Transverse colon (tissue), 3 donors: Measurements from ENCODE around the gene SPG7.

ENCODE experiments used
- EP300 ChIP-seq: sonication (generic); formaldehyde crosslinking; IDR thresholded peaks from one replicate; pipeline ENCODE4 v1.6.1; 2017; ENCODE audit warnings: antibody characterized with exemption, low read depth
- POLR2A ChIP-seq: fragments of 450-650 bp; IDR thresholded peaks from one replicate; pipeline ENCODE4 v1.6.1; 2016; ENCODE audit warnings: antibody characterized with exemption, mild to moderate bottlenecking, moderate library complexity
- TF ChIP-seq, protein P1 (sequence below), 5 experiments: fragments of 200-600 bp in 3 of 5; fragments of 450-650 bp in 2 of 5; sonication (generic) in 3 of 5; IDR thresholded peaks; 1 replicate in 2 of 5; 2 replicates in 3 of 5; pipeline ENCODE4 v1.5.1; 2016 to 2017; ENCODE audit warnings: antibody characterized with exemption in 5 of 5, inconsistent platforms in 3 of 5, mild to moderate bottlenecking in 2 of 5, moderate library complexity in 1 of 5

GRCh38 chr16:89522287-89522686, 14.1 kb downstream of the SPG7 start:
- TF ChIP-seq, protein P1, sequence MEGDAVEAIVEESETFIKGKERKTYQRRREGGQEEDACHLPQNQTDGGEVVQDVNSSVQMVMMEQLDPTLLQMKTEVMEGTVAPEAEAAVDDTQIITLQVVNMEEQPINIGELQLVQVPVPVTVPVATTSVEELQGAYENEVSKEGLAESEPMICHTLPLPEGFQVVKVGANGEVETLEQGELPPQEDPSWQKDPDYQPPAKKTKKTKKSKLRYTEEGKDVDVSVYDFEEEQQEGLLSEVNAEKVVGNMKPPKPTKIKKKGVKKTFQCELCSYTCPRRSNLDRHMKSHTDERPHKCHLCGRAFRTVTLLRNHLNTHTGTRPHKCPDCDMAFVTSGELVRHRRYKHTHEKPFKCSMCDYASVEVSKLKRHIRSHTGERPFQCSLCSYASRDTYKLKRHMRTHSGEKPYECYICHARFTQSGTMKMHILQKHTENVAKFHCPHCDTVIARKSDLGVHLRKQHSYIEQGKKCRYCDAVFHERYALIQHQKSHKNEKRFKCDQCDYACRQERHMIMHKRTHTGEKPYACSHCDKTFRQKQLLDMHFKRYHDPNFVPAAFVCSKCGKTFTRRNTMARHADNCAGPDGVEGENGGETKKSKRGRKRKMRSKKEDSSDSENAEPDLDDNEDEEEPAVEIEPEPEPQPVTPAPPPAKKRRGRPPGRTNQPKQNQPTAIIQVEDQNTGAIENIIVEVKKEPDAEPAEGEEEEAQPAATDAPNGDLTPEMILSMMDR (IDR thresholded peaks at IDR 0.05): no peak
- no peak for TF ChIP-seq POLR2A
- TF ChIP-seq EP300: no peak
